SK-N-SH (cell line): Measurements from ENCODE around the gene SC5D.

Source experiments
- EZH2phosphoT487 ChIP-seq: fragments of 200-600 bp; sonication (generic); IDR thresholded peaks from 2 replicates; pipeline ENCODE4 v1.6.1; 2017; ENCODE audit warnings: low read depth, mixed run types, mild to moderate bottlenecking, antibody characterized with exemption, moderate library complexity, borderline replicate concordance
- TF ChIP-seq, protein P1 (sequence below): fragments of 200-600 bp; sonication (generic); IDR thresholded peaks from 2 replicates; pipeline ENCODE4 v1.6.1; 2017; ENCODE audit warnings: antibody characterized with exemption, mild to moderate bottlenecking, moderate library complexity

- TF ChIP-seq, protein P1, sequence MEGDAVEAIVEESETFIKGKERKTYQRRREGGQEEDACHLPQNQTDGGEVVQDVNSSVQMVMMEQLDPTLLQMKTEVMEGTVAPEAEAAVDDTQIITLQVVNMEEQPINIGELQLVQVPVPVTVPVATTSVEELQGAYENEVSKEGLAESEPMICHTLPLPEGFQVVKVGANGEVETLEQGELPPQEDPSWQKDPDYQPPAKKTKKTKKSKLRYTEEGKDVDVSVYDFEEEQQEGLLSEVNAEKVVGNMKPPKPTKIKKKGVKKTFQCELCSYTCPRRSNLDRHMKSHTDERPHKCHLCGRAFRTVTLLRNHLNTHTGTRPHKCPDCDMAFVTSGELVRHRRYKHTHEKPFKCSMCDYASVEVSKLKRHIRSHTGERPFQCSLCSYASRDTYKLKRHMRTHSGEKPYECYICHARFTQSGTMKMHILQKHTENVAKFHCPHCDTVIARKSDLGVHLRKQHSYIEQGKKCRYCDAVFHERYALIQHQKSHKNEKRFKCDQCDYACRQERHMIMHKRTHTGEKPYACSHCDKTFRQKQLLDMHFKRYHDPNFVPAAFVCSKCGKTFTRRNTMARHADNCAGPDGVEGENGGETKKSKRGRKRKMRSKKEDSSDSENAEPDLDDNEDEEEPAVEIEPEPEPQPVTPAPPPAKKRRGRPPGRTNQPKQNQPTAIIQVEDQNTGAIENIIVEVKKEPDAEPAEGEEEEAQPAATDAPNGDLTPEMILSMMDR, result no peak
- no peak for TF ChIP-seq EZH2phosphoT487
These were observed 10.2 kb upstream of the SC5D start for GRCh38 chr11:121282386-121282785.
